Adrenal gland (tissue), 12 donors: ENCODE data around the gene EMID1. TPM values are rescaled to one million over a fixed set of nuclear protein-coding genes. Genes with fewer than 3 reads are reported as not detected.

Experiments
- DNase-seq, 7 donors: peaks; one replicate each; pipeline ENCODE4 v3.0.0-alpha.2; 2019 to 2020
- H3K27ac ChIP-seq, 5 donors: fragments of 200-600 bp; sonication (generic) in 4 of 5; 1 replicate in 3 of 5; 2 replicates in 2 of 5; pipeline versions ENCODE4 v1.5.1 to v1.8.0; 2016 to 2020; ENCODE audit warnings: mild to moderate bottlenecking in 1 of 5
- H3K27me3 ChIP-seq: fragments of 200-600 bp; 2 replicates; pipeline ENCODE4 v1.8.0; 2021
- H3K36me3 ChIP-seq, 2 donors: fragments of 200-600 bp; replicated peaks in 1 of 2; 1 replicate in 1 of 2; 2 replicates in 1 of 2; pipeline versions ENCODE4 v1.5.1 to v1.8.0; 2018 to 2022
- H3K4me1 ChIP-seq, 2 donors: fragments of 200-600 bp; replicated peaks in 1 of 2; 1 replicate in 1 of 2; 2 replicates in 1 of 2; pipeline versions ENCODE4 v1.5.1 to v1.8.0; 2018 to 2021
- H3K4me3 ChIP-seq, 4 donors: fragments of 200-600 bp; sonication (generic) in 3 of 4; one replicate each; pipeline ENCODE4 v1.5.1; 2016 to 2018
- H3K9me3 ChIP-seq, 3 donors: fragments of 200-600 bp; sonication (generic) in 1 of 3; replicated peaks in 1 of 3; 1 replicate in 2 of 3; 2 replicates in 1 of 3; pipeline versions ENCODE4 v1.5.1 to v1.8.0; 2016 to 2021
- CTCF ChIP-seq, 6 experiments: fragments of 450-650 bp in 4 of 6; fragments of 200-600 bp in 2 of 6; sonication (generic) in 1 of 6; IDR thresholded peaks; 1 replicate in 5 of 6; 2 replicates in 1 of 6; pipeline versions ENCODE4 v1.5.1 to v1.8.0; 2016 to 2021; ENCODE audit warnings: antibody characterized with exemption in 6 of 6, mild to moderate bottlenecking in 2 of 6, moderate library complexity in 1 of 6
- POLR2A ChIP-seq, 2 donors: fragments of 450-650 bp; IDR thresholded peaks; one replicate each; pipeline ENCODE4 v1.6.1; 2017; ENCODE audit warnings: antibody characterized with exemption in 2 of 2, mild to moderate bottlenecking in 2 of 2, moderate library complexity in 1 of 2
- WGBS, 4 donors: extraction: QIAGEN DNeasy Blood & Tissue Kit in 2 of 4; methylation state at CpG; one replicate each; pipeline versions ENCODE4 v1.1.5 to v1.1.7; 2013 to 2017; 5-methylcytosine and 5-hydroxymethylcytosine counted together
- intact Hi-C, 2 donors: fragments of 100-400 bp; cut with DNase I; formaldehyde crosslinking; loops; one replicate each; pipeline versions ENCODE4 v1.14.1 to v1.15.0; 2022 to 2023
- polyA plus RNA-seq, 3 donors: library from polyadenylated mRNA; stranded (reverse); fragments of 200-250 nt in 2 of 3; fragments of 350-450 nt in 1 of 3; fragmentation: Illumina TruSeq in 1 of 3; extraction: RNeasy Lipid Tissue Mini Kit (QIAGEN cat#74804) in 1 of 3; gene quantifications; one replicate each; pipeline ENCODE4 v1.2.3, GENCODE V29; 2013 to 2014
- total RNA-seq, 9 donors: library from RNA; depleted of rRNA in 4 of 9; stranded (reverse); fragments of >200 nt in 4 of 9; fragments of 120-200 nt in 1 of 9; fragmentation: NEBNext Ultra II Directional in 1 of 9; extraction: Animal tissue kit (Norgen Biotek cat#: 25700) in 1 of 9; gene quantifications; one replicate each; pipeline versions ENCODE4 v1.1.0 to v1.2.4, GENCODE V29; 2013 to 2023
- donor health status: healthy with polysubstance abuse.
- donor health status: Bipolar disorder and iron deficiency.
- donor health status: DM: yes; HTN: yes; CAD: no.
- donor health status: DM: no; HTN: no; CAD: no.
- donor health status: DM: no; HTN: no; CAD: no.
- donor health status: DM: yes; HTN: yes; CAD: no.

EMID1 gene
- total and polyA plus RNA-seq, 12 donors = 2.5 to 70.9 (median 38.7) TPM

- intact Hi-C loops = no loop called here
- 80 to 97% (median 81%) methylated on average over 6 to 14 of the region's 14 CpGs for WGBS, 4 donors
- no peak for DNase-seq
- no peak for TF ChIP-seq CTCF (IDR thresholded peaks at IDR 0.05)
- TF ChIP-seq POLR2A (IDR thresholded peaks at IDR 0.05) = no peak
- no peak overlapping the region for H3K4me3 ChIP-seq
- no peaks in the 10 kb centered on the region for H3K4me1 ChIP-seq
- H3K27ac ChIP-seq = no peak overlapping the region
- H3K27me3 ChIP-seq = no peaks in the 10 kb centered on the region
- no peaks in the 10 kb centered on the region for H3K36me3 ChIP-seq
- no peaks in the 10 kb centered on the region for H3K9me3 ChIP-seq
Measured at GRCh38 chr22:29253561-29254285, 48.0 kb downstream of the EMID1 start.

GRCh38 chr22:29254286-29254660, 48.6 kb downstream of the EMID1 start:
- 62 to 73% (median 65%) methylated on average over 3 to 4 of the region's 4 CpGs for WGBS, 4 donors
- Histone ChIP-seq H3K27ac (no peak overlapping the region), H3K27me3 (no peaks in the 10 kb centered on the region), H3K9me3 (no peaks in the 10 kb centered on the region), H3K36me3 (no peaks in the 10 kb centered on the region), H3K4me3 (no peak overlapping the region), H3K4me1 (no peaks in the 10 kb centered on the region)
- DNase-seq = no peak
- intact Hi-C loops = no loop called here
- TF ChIP-seq POLR2A (IDR thresholded peaks at IDR 0.05) (no peak), CTCF (IDR thresholded peaks at IDR 0.05) (no peak)

GRCh38 chr22:29255064-29255621, 49.4 kb downstream of the EMID1 start:
- Histone ChIP-seq H3K4me1 (no peaks in the 10 kb centered on the region), H3K4me3 (no peak overlapping the region), H3K36me3 (peaks cover 0 to 8% of the 10 kb centered on the region in 2 donors), H3K27ac (no peak overlapping the region), H3K27me3 (no peaks in the 10 kb centered on the region), H3K9me3 (no peaks in the 10 kb centered on the region)
- intact Hi-C loops = no loop called here
- 96 to 98% (median 97%) methylated on average over 4 to 11 of the region's 11 CpGs for WGBS, 4 donors
- TF ChIP-seq CTCF (IDR thresholded peaks at IDR 0.05) = no peak
- TF ChIP-seq POLR2A (IDR thresholded peaks at IDR 0.05) = no peak
- DNase-seq = no peak

- H3K27me3 ChIP-seq = no peaks in the 10 kb centered on the region
- no peak overlapping the region for H3K27ac ChIP-seq
- intact Hi-C loops = no loop called here
- 84 to 89% (median 86%) methylated on average over 6 to 8 of the region's 8 CpGs for WGBS, 4 donors
- DNase-seq = no peak
- TF ChIP-seq CTCF (IDR thresholded peaks at IDR 0.05) = no peak
- TF ChIP-seq POLR2A (IDR thresholded peaks at IDR 0.05) = no peak
- H3K36me3 ChIP-seq = peaks cover 0 to 8% of the 10 kb centered on the region in 2 donors
- no peaks in the 10 kb centered on the region for H3K9me3 ChIP-seq
- H3K4me1 ChIP-seq = no peaks in the 10 kb centered on the region
- no peak overlapping the region for H3K4me3 ChIP-seq
Measured at GRCh38 chr22:29256606-29257325, 51.1 kb downstream of the EMID1 start.
